ENCODE data around the gene CBR1. TPM values are rescaled to one million over a fixed set of nuclear protein-coding genes. Genes with fewer than 3 reads are reported as not detected.

CBR1 gene
- total RNA-seq, 2 experiments from 2014 or later, result 12.0 TPM; not detected in 1

Small RNA genes lying within 50 kb of the gene (small RNA-seq; reads per million reads assigned to genes)
- not detected for gene RNU6-992P

Other genes starting within 250 kb of the CBR1 start
- gene SETD4, start 9.5 kb upstream of the CBR1 start, total RNA-seq (2014; rRNA removed; shearing (Covaris generic)), result 16.1 and 19.1 TPM in 2 replicates
- 28.1 and 31.4 TPM in 2 replicates for gene SETD4, start 9.5 kb upstream of the CBR1 start, total RNA-seq (2022)
- not detected in 2 replicates for gene CBR3, start 65.1 kb downstream of the CBR1 start, total RNA-seq (2014; rRNA removed; shearing (Covaris generic))
- not detected in 2 replicates for gene CBR3, start 65.1 kb downstream of the CBR1 start, total RNA-seq (2022)
- gene DOP1B, start 86.8 kb downstream of the CBR1 start, total RNA-seq (2014; rRNA removed; shearing (Covaris generic)), result 4.2 and 4.9 TPM in 2 replicates
- 9.2 and 9.7 TPM in 2 replicates for gene DOP1B, start 86.8 kb downstream of the CBR1 start, total RNA-seq (2022)

Data from OCI-LY7 (cell line).